K562 (cell line): Measurements from ENCODE around the gene SNX10. TPM values are rescaled to one million over a fixed set of nuclear protein-coding genes. Genes with fewer than 3 reads are reported as not detected.
A peak's percentile ranks its signal among the peaks of the same experiment; 100 is the strongest.

Source experiments
- ATAC-seq: fragments of 200-7000 bp; cut with Tn5 transposase; 3 replicates; pipeline ENCODE4 v1.9.1; 2020; ENCODE audit warnings: moderate library complexity
- BruUV-seq: library from RNA; stranded (reverse); fragments of 400-500 nt; replicated peaks from 2 replicates; lab custom pipeline; 2021; lab: Mats Ljungman, UMichigan
- CTCF ChIA-PET: fragments of 300-600 bp; formaldehyde crosslinking; extraction: SDS; loops from one replicate; lab custom pipeline; 2021; ENCODE audit warnings: low intra/inter-chr PET ratio; lab: Yijun Ruan, JAX
- POLR2A ChIA-PET: fragments of 300-600, 350-650 bp; sonication (Branson Sonifier 250); formaldehyde crosslinking; extraction: SDS; loops from one replicate; lab custom pipeline; 2021; ENCODE audit warnings: antibody characterized with exemption, inconsistent platforms; lab: Yijun Ruan, JAX
- DNase-seq, 4 experiments: peaks; one replicate each; pipeline versions ENCODE4 v3.0.0 to v3.0.0-alpha.2; 2011 to 2018; ENCODE audit warnings: low spot score in 3 of 4, mixed read lengths in 3 of 4; ENCODE audit errors: extremely low read depth in 1 of 4
- FAIRE-seq: peaks from 2 replicates; lab custom pipeline; 2011; peaks lifted over from hg19 to GRCh38; lab: Jason Lieb, UNC
- H2AFZ ChIP-seq: 2 replicates; pipeline ENCODE4 v1.6.0; 2011; ENCODE audit warnings: low read depth, low read length, control low read depth, inconsistent platforms
- H3K27ac ChIP-seq: fragments of 200-600 bp; 3 replicates; pipeline ENCODE4 v1.8.0; 2011; ENCODE audit warnings: low read depth, mild to moderate bottlenecking, control low read depth, inconsistent platforms, low read length, moderate library complexity, mixed read lengths; ENCODE audit errors: extremely low read depth
- H3K27me3 ChIP-seq, 2 experiments: fragments of 300-600 bp in 1 of 2; 2 replicates in 1 of 2; 3 replicates in 1 of 2; pipeline versions ENCODE4 v1.6.0 to v1.8.0; 2011; ENCODE audit warnings: inconsistent platforms in 2 of 2, low read length in 2 of 2, mild to moderate bottlenecking in 1 of 2, mixed read lengths in 1 of 2, moderate library complexity in 1 of 2; ENCODE audit not compliant: control insufficient read depth in 2 of 2, insufficient read depth in 2 of 2
- H3K36me3 ChIP-seq: fragments of 300-600 bp; 3 replicates; pipeline ENCODE4 v1.8.0; 2011; ENCODE audit warnings: mild to moderate bottlenecking, low read length, inconsistent platforms; ENCODE audit not compliant: control insufficient read depth, insufficient read depth
- H3K4me1 ChIP-seq, 2 experiments: fragments of 200-600 bp in 1 of 2; replicated peaks in 1 of 2; 2 replicates in 1 of 2; 3 replicates in 1 of 2; pipeline versions ENCODE4 v1.5.1 to v1.8.0; 2011; ENCODE audit warnings: inconsistent platforms in 2 of 2, low read length in 2 of 2, mild to moderate bottlenecking in 1 of 2, mixed read lengths in 1 of 2, moderate library complexity in 1 of 2; ENCODE audit not compliant: control insufficient read depth in 2 of 2, insufficient read depth in 2 of 2
- H3K4me2 ChIP-seq: 2 replicates; pipeline ENCODE4 v1.6.1; 2011; ENCODE audit warnings: low read length, control low read depth, inconsistent platforms, mixed read lengths; ENCODE audit not compliant: insufficient read depth
- H3K4me3 ChIP-seq: fragments of 200-600 bp; sonication (generic), shearing (Covaris generic); 2 replicates; pipeline ENCODE4 v1.5.1; 2016; ENCODE audit warnings: control low read depth, inconsistent platforms
- H3K79me2 ChIP-seq: fragments of 200-600 bp; 3 replicates; pipeline ENCODE4 v1.8.0; 2011; ENCODE audit warnings: low read length, inconsistent platforms; ENCODE audit not compliant: control insufficient read depth, insufficient read depth
- H3K9ac ChIP-seq, 2 experiments: 2 replicates each; pipeline versions ENCODE4 v1.6.0 to v1.6.1; 2011; ENCODE audit warnings: low read depth in 2 of 2, low read length in 2 of 2, control low read depth in 1 of 2, inconsistent platforms in 1 of 2, mild to moderate bottlenecking in 1 of 2, mixed read lengths in 1 of 2; ENCODE audit not compliant: insufficient read depth in 1 of 2
- H3K9me1 ChIP-seq: one replicate; pipeline ENCODE4 v1.6.0; 2011; ENCODE audit warnings: inconsistent platforms, mild to moderate bottlenecking, low read length, moderate library complexity; ENCODE audit not compliant: control insufficient read depth, insufficient read depth
- H3K9me3 ChIP-seq: replicated peaks from 2 replicates; pipeline ENCODE4 v1.5.1; 2011; ENCODE audit warnings: low read depth, low read length, inconsistent platforms; ENCODE audit not compliant: control insufficient read depth, insufficient read depth
- H4K20me1 ChIP-seq: replicated peaks from 2 replicates; pipeline ENCODE4 v1.6.1; 2011; ENCODE audit warnings: low read length, inconsistent platforms, mixed read lengths; ENCODE audit not compliant: control insufficient read depth, insufficient read depth
- EWSR1 ChIP-seq: fragments of 450-650 bp; IDR thresholded peaks from 2 replicates; pipeline ENCODE4 v1.6.1; 2018; ENCODE audit warnings: borderline replicate concordance, mild to moderate bottlenecking, low read depth, moderate library complexity; ENCODE audit not compliant: partially characterized antibody
- HMBOX1 ChIP-seq: sonication (generic); IDR thresholded peaks from 2 replicates; pipeline ENCODE4 v1.6.1; 2016
- HNRNPL ChIP-seq: fragments of 200-400 bp; formaldehyde crosslinking; IDR thresholded peaks from 2 replicates; pipeline ENCODE4 v1.6.1; 2017; ENCODE audit warnings: low read depth, mild to moderate bottlenecking, low read length
- MAZ ChIP-seq, 2 experiments: fragments of 450-650 bp in 1 of 2; sonication (generic) in 1 of 2; formaldehyde crosslinking; IDR thresholded peaks in 1 of 2; conservative IDR thresholded peaks in 1 of 2; 2 replicates each; pipeline versions ENCODE4 v1.4.0 to v1.5.0; 2020; ENCODE audit warnings: mild to moderate bottlenecking in 1 of 2, missing genetic modification reagents in 1 of 2
- NELFE ChIP-seq: IDR thresholded peaks from 2 replicates; pipeline ENCODE4 v1.6.1; 2011; ENCODE audit warnings: mild to moderate bottlenecking; ENCODE audit not compliant: insufficient read depth, insufficient read length
- NR2C1 ChIP-seq, 2 experiments: fragments of 450-650 bp; IDR thresholded peaks; 2 replicates each; pipeline ENCODE4 v1.6.1; 2017; ENCODE audit warnings: mild to moderate bottlenecking in 2 of 2, antibody characterized with exemption in 1 of 2, inconsistent platforms in 1 of 2, missing compliant biosample characterization in 1 of 2, missing genetic modification characterization in 1 of 2
- RBM22 ChIP-seq: fragments of 200-400 bp; formaldehyde crosslinking; IDR thresholded peaks from 2 replicates; pipeline ENCODE4 v1.6.1; 2018; ENCODE audit warnings: low read length, low read depth; ENCODE audit not compliant: poor library complexity, severe bottlenecking
- RFX1 ChIP-seq: fragments of 450-650 bp; IDR thresholded peaks from 2 replicates; pipeline ENCODE4 v1.6.1; 2016; ENCODE audit warnings: mild to moderate bottlenecking, moderate library complexity
- SFPQ ChIP-seq: fragments of 200-400 bp; formaldehyde crosslinking; IDR thresholded peaks from 2 replicates; pipeline ENCODE4 v1.6.1; 2017; ENCODE audit warnings: mild to moderate bottlenecking, low read depth, low read length, moderate library complexity
- ZNF12 ChIP-seq: sonication (generic); formaldehyde crosslinking; IDR thresholded peaks from 2 replicates; pipeline ENCODE4 v1.4.0; 2020; ENCODE audit warnings: mild to moderate bottlenecking, missing genetic modification reagents
- ZNF146 ChIP-seq: IDR thresholded peaks from one replicate; pipeline ENCODE4 v1.6.1; 2018; ENCODE audit warnings: missing compliant biosample characterization; ENCODE audit not compliant: unreplicated experiment
- ZNF408 ChIP-seq: fragments of 250-450 bp; sonication (Bioruptor Pico); IDR thresholded peaks from 2 replicates; pipeline ENCODE4 v1.4.0; 2020; ENCODE audit warnings: low read depth, mild to moderate bottlenecking, moderate library complexity
- WGBS: fragments of 100-300 bp; shearing (Covaris generic); methylation state at CpG from one replicate; pipeline ENCODE4 v1.1.6; 2016; ENCODE audit warnings: low coverage, mixed read lengths; ENCODE audit not compliant: insufficient coverage; ENCODE audit errors: missing lambda C conversion rate; 5-methylcytosine and 5-hydroxymethylcytosine counted together
- in situ Hi-C: fragments of 300-500 bp; cut with MboI; formaldehyde crosslinking; loops from 4 replicates; pipeline ENCODE4 v1.15.0; 2018; ENCODE audit warnings: inconsistent platforms, mixed read lengths
- intact Hi-C: fragments of 100-400 bp; cut with micrococcal nuclease; formaldehyde crosslinking; loops from 2 replicates; pipeline ENCODE4 v1.14.2; 2022
- polyA plus RNA-seq, 8 experiments: library from polyadenylated mRNA; depleted of rRNA in 4 of 8; stranded (reverse) in 5 of 8; unstranded in 3 of 8; fragments of >200 nt; fragmentation: Nextera tagmentation in 2 of 8; fragmentation: Illumina TruSeq in 1 of 8; extraction: Ambion mirVana in 2 of 8; extraction: Trizol in 1 of 8; gene quantifications; 2 replicates each; pipeline versions ENCODE4 v1.2.1 to v1.2.3, GENCODE V29; 2011 to 2014; ENCODE audit warnings: inconsistent platforms in 1 of 8, missing spikeins in 1 of 8
- total RNA-seq, 7 experiments: library from RNA; depleted of rRNA in 6 of 7; stranded (reverse); fragments of >200 nt in 6 of 7; fragmentation: Illumina TruSeq in 2 of 7; extraction: Trizol in 2 of 7; gene quantifications; 2 replicates each; pipeline versions ENCODE4 v1.2.1 to v1.2.3, GENCODE V29; 2011 to 2021; ENCODE audit warnings: low replicate concordance in 1 of 7

SNX10 gene
- total and polyA plus RNA-seq, 9 of the 15 experiments (the other 6 are each of a cell fraction or from before 2014, with no cell fraction given): 6.9 to 16.5 (median 11.5) TPM

- Histone ChIP-seq H3K4me3 (no peak overlapping the region), H3K9me1 (no peaks in the 10 kb centered on the region), H3K79me2 (no peaks in the 10 kb centered on the region), H3K27ac (no peak overlapping the region), H3K4me1 (peaks cover 9 to 11% of the 10 kb centered on the region in 2 experiments), H3K9me3 (no peaks in the 10 kb centered on the region), H3K36me3 (no peaks in the 10 kb centered on the region), H4K20me1 (no peaks in the 10 kb centered on the region), H2AFZ (no peak overlapping the region), H3K27me3 (peaks cover 14 to 24% of the 10 kb centered on the region in 2 experiments; a peak in 4 of 5 replicates), H3K9ac (no peak overlapping the region), H3K4me2 (no peak overlapping the region)
- no TSS peak for BruUV-seq
- TF ChIP-seq HMBOX1 (0 out of 2 replicates have a peak, but pooled peaks have one; percentile 24), EWSR1 (no peak)
- in situ Hi-C loops: loop anchor here (25.0 kb wide), 1 partner anchor 93 kb away; no protein-coding TSS in a partner anchor
- no peak for DNase-seq
- intact Hi-C loops: no loop called here
- CTCF ChIA-PET: no interaction called here
- no peak for FAIRE-seq
- ATAC-seq: no peak
- 9% methylated on average over 3 of the region's 3 CpGs for WGBS
- POLR2A ChIA-PET: no interaction called here
Measured at GRCh38 chr7:26393818-26394217, 102.2 kb downstream of the SNX10 start.

GRCh38 chr7:26397332-26397731, 105.7 kb downstream of the SNX10 start:
- ChIA-PET CTCF (no interaction called here), POLR2A (interaction anchor here (0.5 to 2.2 kb wide), 5 partner anchors 9 to 295 kb away, joined by 3 to 5 read pairs (median 3); no protein-coding TSS in a partner anchor)
- H3K4me2 ChIP-seq: no peak overlapping the region
- H2AFZ ChIP-seq: peak overlapping the region; percentile 98
- no peak overlapping the region for H3K4me3 ChIP-seq
- H3K9me1 ChIP-seq: no peaks in the 10 kb centered on the region
- in situ Hi-C loops (loop anchor here (25.0 kb wide), 1 partner anchor 90 kb away; no protein-coding TSS in a partner anchor), intact Hi-C loops (loop anchor here (5.0 kb wide), 1 partner anchor 50 kb away; no protein-coding TSS in a partner anchor)
- no peak overlapping the region for H3K27ac ChIP-seq
- H4K20me1 ChIP-seq: no peaks in the 10 kb centered on the region
- 0% methylated on average over 3 of the region's 7 CpGs for WGBS
- no peaks in the 10 kb centered on the region for H3K9me3 ChIP-seq
- DNase-seq: no peak
- no peaks in the 10 kb centered on the region for H3K79me2 ChIP-seq
- FAIRE-seq: no peak
- no peaks in the 10 kb centered on the region for H3K36me3 ChIP-seq
- BruUV-seq: no TSS peak
- H3K4me1 ChIP-seq: peaks cover 16 to 17% of the 10 kb centered on the region in 2 experiments
- H3K27me3 ChIP-seq: peaks cover 5% of the 10 kb centered on the region in 2 experiments; a peak in 3 of 5 replicates
- no peak for ATAC-seq
- H3K9ac ChIP-seq: no peak overlapping the region
- TF ChIP-seq HNRNPL (no peak), NR2C1 (IDR thresholded peaks at IDR 0.05) (no peak), NR2C1 (tag; IDR thresholded peaks at IDR 0.05) (no peak), MAZ (CRISPR knock-in tag; conservative IDR thresholded peaks at IDR 0.05 in 1 of 2, IDR thresholded peaks at IDR 0.05 in 1 of 2) (no peak), RFX1 (no peak), ZNF12 (no peak), RBM22 (no peak), ZNF146 (CRISPR knock-in tag) (no peak), ZNF408 (CRISPR knock-in tag) (no peak), SFPQ (no peak), NELFE (no peak)
